Measurements from ENCODE around the gene SMARCD3. TPM values are rescaled to one million over a fixed set of nuclear protein-coding genes. Genes with fewer than 3 reads are reported as not detected.

SMARCD3 gene
- total and polyA plus RNA-seq, 4 donors = 1.8 to 5.6 (median 2.1) TPM

DNA sequence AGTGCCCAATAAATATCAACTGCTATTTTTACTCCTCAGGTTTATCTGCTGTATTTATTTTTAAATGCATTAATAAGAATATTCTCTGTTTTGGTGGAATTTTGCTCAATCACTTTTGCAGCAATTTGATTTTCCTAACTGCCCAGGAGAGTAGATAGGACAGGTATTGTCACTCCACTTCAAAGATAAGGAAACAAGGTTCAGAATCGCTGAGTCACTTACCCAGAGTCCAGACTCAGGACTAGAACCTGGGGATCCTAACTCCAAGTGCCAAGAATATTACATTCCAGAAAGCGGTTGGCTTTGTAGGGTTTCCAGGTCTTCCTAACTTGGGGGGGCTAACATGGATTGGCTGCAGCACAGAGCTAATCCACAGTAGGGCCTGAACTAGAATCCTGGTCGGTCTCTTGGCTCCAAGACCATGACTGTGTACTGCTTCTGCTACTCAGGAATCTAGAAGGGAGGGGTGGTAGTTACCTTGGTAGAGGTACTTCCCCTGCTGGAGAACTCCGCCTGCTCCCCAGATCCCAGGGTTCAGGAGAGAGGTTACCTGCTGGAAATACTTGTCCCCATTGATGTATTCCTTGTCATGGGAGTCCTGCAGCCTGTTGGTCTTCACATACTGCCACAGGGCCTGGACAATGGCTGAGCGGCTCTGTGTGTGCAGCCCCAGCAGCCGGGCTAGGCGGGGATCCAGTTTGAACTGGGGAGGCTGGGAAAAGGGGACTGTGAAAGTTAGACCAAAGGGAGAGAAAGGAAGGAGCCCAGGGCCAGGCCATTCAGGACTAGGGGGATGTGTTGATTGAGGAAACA, 7.3 kb downstream of the SMARCD3 start:
- no peaks in the 10 kb centered on the region for H3K27me3 ChIP-seq (ENCODE audit: control insufficient read depth in 4 of 4, insufficient read depth in 4 of 4, low read length in 3 of 4)
- no peaks in the 10 kb centered on the region for H3K9me3 ChIP-seq (ENCODE audit: control insufficient read depth in 4 of 4, low read length in 3 of 4)
- peaks cover 0 to 19% (median 9%) of the 10 kb centered on the region in 4 donors for H3K36me3 ChIP-seq (ENCODE audit: control insufficient read depth in 4 of 4, insufficient read depth in 3 of 4, low read depth in 1 of 4, low read length in 3 of 4)
- WGBS = 94% methylated on average over 7 of the region's 7 CpGs
- H3K4me1 ChIP-seq (ENCODE audit: control insufficient read depth in 4 of 4, insufficient read depth in 4 of 4, low read length in 3 of 4) = peaks cover 0 to 13% (median 6%) of the 10 kb centered on the region in 4 donors
- TF ChIP-seq FOXA1 (IDR thresholded peaks at IDR 0.05) = no peak
- TF ChIP-seq JUND (IDR thresholded peaks at IDR 0.05) = no peak
- TF ChIP-seq EGR1 (IDR thresholded peaks at IDR 0.05; ENCODE audit: low read depth in 2 of 2) = no peak
- TF ChIP-seq, protein P1, sequence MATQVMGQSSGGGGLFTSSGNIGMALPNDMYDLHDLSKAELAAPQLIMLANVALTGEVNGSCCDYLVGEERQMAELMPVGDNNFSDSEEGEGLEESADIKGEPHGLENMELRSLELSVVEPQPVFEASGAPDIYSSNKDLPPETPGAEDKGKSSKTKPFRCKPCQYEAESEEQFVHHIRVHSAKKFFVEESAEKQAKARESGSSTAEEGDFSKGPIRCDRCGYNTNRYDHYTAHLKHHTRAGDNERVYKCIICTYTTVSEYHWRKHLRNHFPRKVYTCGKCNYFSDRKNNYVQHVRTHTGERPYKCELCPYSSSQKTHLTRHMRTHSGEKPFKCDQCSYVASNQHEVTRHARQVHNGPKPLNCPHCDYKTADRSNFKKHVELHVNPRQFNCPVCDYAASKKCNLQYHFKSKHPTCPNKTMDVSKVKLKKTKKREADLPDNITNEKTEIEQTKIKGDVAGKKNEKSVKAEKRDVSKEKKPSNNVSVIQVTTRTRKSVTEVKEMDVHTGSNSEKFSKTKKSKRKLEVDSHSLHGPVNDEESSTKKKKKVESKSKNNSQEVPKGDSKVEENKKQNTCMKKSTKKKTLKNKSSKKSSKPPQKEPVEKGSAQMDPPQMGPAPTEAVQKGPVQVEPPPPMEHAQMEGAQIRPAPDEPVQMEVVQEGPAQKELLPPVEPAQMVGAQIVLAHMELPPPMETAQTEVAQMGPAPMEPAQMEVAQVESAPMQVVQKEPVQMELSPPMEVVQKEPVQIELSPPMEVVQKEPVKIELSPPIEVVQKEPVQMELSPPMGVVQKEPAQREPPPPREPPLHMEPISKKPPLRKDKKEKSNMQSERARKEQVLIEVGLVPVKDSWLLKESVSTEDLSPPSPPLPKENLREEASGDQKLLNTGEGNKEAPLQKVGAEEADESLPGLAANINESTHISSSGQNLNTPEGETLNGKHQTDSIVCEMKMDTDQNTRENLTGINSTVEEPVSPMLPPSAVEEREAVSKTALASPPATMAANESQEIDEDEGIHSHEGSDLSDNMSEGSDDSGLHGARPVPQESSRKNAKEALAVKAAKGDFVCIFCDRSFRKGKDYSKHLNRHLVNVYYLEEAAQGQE (IDR thresholded peaks at IDR 0.05) = no peak
- no peak for TF ChIP-seq TAF1 (conservative IDR thresholded peaks at IDR 0.05)
- TF ChIP-seq RXRA (IDR thresholded peaks at IDR 0.05) = no peak
- no peak for TF ChIP-seq SP1 (IDR thresholded peaks at IDR 0.05)
- TF ChIP-seq NR2F2 (IDR thresholded peaks at IDR 0.05) = no peak
- no peak for TF ChIP-seq RAD21 (IDR thresholded peaks at IDR 0.05)
- TF ChIP-seq GABPA (IDR thresholded peaks at IDR 0.05 in 1 of 2, conservative IDR thresholded peaks at IDR 0.05 in 1 of 2) = no peak
- TF ChIP-seq HNF4A (conservative IDR thresholded peaks at IDR 0.05) = no peak
- no peak overlapping the region for H3K4me3 ChIP-seq (ENCODE audit: low read depth in 1 of 3, low read length in 3 of 3)
- no peak overlapping the region for H3K9ac ChIP-seq (ENCODE audit: low read depth in 1 of 2, low read length in 2 of 2)
- no peak for DNase-seq (ENCODE audit: low spot score)
- no peak overlapping the region for H3K27ac ChIP-seq (ENCODE audit: low read depth in 1 of 2, low read length in 2 of 2)

DNA sequence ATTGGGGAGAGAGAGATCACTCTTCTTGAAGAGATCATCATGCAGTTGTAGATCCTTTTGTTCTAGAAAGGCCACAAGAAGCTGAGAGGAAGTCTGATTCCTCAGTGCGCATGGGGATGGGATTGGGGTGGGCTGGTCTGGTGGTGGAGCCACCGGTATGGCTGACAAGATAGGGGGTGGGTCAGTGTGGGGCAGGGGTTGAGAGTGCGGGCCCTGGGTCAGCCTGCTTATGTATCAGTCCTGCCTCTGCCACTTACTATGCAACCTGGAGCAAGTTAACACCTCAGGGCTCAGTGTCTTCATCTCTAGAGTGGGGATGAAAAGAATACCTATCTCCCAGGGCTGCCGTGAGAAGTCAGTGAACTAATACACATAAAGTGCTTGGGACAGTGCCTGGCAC, 8.0 kb downstream of the SMARCD3 start:
- WGBS = 90% methylated on average over 4 of the region's 4 CpGs
- Histone ChIP-seq H3K4me1 (ENCODE audit: control insufficient read depth in 4 of 4, insufficient read depth in 4 of 4, low read length in 3 of 4) (peaks cover 0 to 13% (median 5%) of the 10 kb centered on the region in 4 donors), H3K27me3 (ENCODE audit: control insufficient read depth in 4 of 4, insufficient read depth in 4 of 4, low read length in 3 of 4) (no peaks in the 10 kb centered on the region), H3K27ac (ENCODE audit: low read depth in 1 of 2, low read length in 2 of 2) (no peak overlapping the region), H3K9me3 (ENCODE audit: control insufficient read depth in 4 of 4, low read length in 3 of 4) (no peaks in the 10 kb centered on the region), H3K4me3 (ENCODE audit: low read depth in 1 of 3, low read length in 3 of 3) (no peak overlapping the region), H3K36me3 (ENCODE audit: control insufficient read depth in 4 of 4, insufficient read depth in 3 of 4, low read depth in 1 of 4, low read length in 3 of 4) (peaks cover 2 to 24% (median 10%) of the 10 kb centered on the region in 4 donors), H3K9ac (ENCODE audit: low read depth in 1 of 2, low read length in 2 of 2) (no peak overlapping the region)
- TF ChIP-seq, protein P2, sequence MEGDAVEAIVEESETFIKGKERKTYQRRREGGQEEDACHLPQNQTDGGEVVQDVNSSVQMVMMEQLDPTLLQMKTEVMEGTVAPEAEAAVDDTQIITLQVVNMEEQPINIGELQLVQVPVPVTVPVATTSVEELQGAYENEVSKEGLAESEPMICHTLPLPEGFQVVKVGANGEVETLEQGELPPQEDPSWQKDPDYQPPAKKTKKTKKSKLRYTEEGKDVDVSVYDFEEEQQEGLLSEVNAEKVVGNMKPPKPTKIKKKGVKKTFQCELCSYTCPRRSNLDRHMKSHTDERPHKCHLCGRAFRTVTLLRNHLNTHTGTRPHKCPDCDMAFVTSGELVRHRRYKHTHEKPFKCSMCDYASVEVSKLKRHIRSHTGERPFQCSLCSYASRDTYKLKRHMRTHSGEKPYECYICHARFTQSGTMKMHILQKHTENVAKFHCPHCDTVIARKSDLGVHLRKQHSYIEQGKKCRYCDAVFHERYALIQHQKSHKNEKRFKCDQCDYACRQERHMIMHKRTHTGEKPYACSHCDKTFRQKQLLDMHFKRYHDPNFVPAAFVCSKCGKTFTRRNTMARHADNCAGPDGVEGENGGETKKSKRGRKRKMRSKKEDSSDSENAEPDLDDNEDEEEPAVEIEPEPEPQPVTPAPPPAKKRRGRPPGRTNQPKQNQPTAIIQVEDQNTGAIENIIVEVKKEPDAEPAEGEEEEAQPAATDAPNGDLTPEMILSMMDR (IDR thresholded peaks at IDR 0.05; ENCODE audit: low read depth, low read length, missing input control) = no peak
- TF ChIP-seq HNF4A (conservative IDR thresholded peaks at IDR 0.05) = no peak
- TF ChIP-seq, protein P3, sequence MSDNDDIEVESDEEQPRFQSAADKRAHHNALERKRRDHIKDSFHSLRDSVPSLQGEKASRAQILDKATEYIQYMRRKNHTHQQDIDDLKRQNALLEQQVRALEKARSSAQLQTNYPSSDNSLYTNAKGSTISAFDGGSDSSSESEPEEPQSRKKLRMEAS (IDR thresholded peaks at IDR 0.05) = no peak
- TF ChIP-seq FOXA1 (IDR thresholded peaks at IDR 0.05) = no peak
- no peak for TF ChIP-seq SP1 (IDR thresholded peaks at IDR 0.05)
- TF ChIP-seq RAD21 (IDR thresholded peaks at IDR 0.05) = no peak
- no peak for DNase-seq (ENCODE audit: low spot score)
